ENCODE data around the gene ACSS2.
"Not testable (repeated sequence)": the region's sequence is repeated elsewhere in the genome, so short reads cannot be mapped to it uniquely, and the experiment has no call there.

The ACSS2 gene

DNA sequence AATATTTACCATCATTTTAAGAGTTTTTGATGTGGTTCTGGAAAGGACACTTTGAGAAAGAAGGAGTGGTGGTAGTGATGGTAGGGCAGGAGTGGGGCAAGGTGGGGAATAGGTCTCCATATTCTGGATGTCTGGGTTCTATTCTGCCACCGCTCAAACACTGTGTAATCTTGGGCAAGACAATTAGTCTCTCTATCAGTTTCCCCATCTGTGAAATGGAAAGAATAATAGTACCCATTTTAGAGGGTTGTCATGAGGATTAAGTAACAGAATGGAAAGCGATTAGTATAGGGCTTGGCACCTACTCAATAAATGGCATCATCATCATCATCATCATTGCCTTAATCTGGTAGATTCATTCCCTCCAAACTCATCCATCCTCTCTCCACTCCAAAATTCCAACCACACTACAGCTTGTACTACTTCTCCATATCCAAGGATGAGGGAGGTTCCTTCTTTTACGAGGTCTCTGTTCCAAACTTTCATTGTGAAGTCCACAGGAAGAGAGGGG lies 2.8 kb upstream of the ACSS2 start:
- DNase-seq (ENCODE audit: extremely low read depth in 1 of 2, low read depth in 1 of 2) = no peak

DNA sequence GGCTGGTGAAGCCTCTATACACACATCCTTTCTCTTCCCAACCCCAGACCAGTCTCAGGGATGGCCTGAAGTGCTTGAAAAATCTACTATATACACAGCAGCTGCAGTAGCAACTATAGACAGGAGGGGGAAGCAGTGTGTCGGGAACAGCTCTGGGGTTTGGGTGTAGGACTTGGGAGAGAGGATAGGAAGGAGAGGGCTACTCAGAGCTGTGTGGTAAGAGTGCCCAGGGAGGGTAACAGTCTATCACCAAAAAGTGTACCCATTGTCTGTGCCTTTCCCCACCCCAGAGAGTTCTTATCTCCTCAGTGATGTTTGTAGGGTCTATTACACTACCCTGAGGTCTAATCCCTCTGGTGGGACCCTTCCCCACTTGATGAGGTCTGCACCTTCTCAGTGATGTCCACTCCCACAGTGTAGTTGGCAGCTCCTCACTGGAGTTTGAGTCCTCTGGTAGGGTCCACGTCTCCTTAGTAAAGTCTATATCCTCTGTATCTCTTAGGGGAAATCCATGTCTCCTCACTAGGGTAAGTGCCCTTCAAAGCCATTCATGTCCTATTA lies 2.2 kb upstream of the ACSS2 start:
- no peak for DNase-seq (ENCODE audit: extremely low read depth in 1 of 2, low read depth in 1 of 2)

DNA sequence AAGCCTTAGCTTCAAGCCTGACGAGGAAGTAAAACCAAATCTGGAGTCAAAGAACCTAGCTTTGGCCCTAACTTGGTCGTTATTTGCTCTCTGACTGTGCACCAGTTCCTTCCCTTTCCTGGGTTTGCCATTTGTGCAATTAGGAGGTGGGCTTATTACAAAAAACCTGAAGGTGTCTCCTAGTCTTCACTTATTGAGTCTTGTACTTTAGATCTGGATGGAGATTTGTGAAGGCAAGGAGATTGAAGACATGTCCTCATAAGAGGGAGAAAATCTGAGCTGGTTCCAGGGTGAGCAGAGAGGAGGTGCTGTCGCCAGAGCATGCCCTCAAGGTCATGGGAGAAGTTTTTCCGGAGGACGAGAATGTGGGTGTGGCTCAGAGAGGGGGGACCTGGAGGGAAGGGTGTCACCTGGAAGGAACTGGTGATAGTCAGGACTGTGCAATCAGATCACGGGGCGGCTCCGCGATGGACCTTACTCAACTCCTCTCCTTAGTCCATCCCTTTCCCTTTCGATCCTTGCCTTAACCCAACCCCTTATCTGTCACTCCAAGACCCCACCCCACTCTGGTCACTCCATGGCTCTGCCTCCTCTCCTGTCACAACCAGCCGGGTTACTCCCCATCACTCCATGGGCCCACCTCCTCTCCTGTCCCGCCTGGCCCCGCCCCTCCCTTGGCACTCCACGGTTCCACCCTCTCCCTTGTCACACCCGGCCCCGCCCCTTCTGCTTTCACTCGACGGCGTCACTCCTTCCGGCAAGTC lies 588 bp upstream of the ACSS2 start:
- no peak for DNase-seq (ENCODE audit: extremely low read depth in 1 of 2, low read depth in 1 of 2)

DNA sequence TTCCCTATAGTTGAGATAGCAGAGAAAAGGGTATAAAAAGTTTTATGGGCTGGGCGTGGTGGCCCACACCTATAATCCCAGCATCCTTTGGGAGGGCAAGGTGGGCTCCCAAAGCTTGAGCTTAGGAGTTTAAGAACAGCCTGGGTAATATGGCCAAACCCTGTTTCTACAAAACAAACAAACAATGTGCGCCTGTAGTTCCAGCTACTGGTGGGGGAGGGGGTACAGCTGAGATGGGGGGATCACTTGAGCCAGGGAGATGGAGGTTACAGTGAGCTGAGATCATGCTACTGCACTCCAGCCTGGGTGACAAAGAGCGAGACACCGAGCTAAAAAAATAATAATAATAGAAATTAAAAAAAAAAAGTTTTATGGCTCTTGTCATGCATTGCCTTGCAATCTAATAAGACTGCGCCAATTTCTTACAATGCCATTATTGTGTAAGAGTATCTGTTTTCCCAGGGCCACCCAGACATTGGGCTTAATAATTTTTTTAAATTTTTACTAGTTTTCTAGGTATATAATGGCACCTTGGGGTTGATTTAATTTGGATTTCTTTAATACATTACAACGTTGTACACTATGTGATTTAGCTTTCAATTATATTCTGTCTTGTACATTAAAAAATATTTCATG lies 3.9 kb downstream of the ACSS2 start:
- DNase-seq (ENCODE audit: extremely low read depth in 1 of 2, low read depth in 1 of 2) = no peak

DNA sequence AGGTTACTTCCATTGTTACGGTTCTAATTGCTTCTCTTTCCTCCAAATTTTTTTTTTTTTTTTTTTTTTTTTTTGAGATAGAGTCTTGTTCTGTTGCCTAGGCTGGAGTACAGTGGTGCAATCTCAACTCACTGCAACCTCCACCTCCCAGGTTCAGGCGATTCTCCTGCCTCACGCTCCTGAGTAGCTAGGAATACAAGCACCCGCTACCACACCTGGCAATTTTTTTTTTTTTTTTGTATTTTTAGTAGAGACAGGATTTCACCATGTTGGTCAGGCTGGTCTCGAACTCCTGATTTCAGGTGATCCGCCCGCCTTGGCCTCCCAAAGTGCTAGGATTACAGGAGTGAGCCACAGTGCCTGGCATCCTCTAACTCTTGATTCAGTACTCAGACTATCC lies 4.6 kb downstream of the ACSS2 start:
- DNase-seq (ENCODE audit: extremely low read depth in 1 of 2, low read depth in 1 of 2) = not testable (repeated sequence)

DNA sequence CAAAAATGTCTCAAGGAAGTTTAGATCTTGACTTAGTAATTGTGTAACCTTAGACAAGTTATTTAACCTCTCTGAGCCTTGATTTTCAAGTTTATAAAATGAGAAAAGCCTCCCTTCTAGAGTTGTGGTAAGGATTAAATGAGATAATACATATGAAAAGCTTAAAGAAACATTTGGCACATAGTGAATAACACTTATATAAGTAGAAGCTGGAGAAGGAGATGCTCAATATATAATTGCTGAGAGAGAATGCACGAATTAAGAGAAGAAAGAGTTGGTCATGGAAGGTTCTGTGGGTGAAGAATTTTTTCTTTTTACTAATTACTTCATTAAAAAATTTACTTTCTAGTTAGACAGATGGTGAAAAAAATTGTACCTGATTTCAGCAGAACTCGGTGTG lies 5.3 kb downstream of the ACSS2 start:
- DNase-seq (ENCODE audit: extremely low read depth in 1 of 2, low read depth in 1 of 2) = no peak

DNA sequence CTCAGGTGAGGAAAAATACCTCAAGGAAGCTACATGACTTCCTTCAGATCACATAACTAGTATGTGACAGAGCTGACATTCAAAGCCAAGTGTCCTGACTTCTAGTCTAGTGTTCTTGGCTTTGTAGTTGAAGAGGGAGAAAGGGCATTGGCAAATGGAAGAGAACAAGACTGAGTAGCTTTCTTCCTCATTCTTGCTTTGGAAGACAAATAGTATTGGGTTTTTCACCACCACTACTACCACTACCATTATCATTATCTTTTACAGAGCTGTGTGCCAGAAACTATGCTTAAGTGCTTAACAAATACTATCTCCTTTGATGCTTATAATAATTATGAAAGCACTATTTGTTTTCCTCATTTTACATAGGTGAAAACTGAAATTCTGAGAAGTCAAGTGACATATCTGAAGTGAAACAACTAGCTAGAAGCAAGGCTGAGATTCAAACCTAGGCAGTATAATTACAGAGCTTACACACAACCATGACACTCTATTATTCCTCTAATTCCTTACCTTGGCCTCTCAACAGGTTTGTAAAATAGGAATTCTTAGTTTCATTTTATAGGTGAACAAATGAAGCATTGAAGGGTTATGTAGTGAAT lies 6.8 kb downstream of the ACSS2 start:
- no peak for DNase-seq (ENCODE audit: extremely low read depth in 1 of 2, low read depth in 1 of 2)

DNA sequence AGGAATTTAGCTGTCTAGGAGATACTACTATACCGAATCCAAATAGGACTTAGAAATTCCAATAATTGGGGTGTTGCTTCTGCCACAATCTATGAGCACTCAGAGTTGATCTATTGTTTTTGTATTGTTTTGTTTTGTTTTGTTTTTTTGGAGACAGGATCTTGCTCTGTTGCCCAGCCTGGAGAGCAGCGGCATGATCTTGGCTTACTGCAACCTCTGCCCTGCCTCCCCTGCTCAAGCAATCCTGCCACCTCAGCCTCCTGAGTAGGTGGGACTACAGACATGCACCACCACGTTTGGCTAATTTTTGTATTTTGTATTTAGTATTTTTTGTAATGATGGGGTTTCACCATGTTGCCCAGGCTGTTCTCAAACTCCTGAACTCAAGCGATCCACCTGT lies 7.4 kb downstream of the ACSS2 start:
- DNase-seq (ENCODE audit: extremely low read depth in 1 of 2, low read depth in 1 of 2) = no peak

DNA sequence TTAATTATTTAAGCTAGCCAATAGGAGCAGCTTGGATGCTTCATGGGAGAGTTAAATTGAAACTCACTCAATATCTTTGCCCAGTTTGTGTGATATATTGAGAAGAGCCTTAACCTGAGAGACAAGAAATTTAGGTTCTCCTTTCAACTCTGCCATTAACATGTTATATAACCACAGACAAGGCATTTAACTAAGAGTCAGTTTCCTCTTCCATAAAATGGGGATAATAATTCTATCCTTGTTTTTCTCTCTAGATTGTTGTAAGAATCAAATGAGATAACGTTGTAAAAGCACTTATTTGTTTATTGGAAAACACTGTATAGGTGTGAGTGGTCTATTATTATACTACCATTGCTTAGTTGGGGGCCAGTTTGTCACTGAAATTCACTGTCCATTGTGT lies 7.8 kb downstream of the ACSS2 start:
- no peak for DNase-seq (ENCODE audit: extremely low read depth in 1 of 2, low read depth in 1 of 2)

DNA sequence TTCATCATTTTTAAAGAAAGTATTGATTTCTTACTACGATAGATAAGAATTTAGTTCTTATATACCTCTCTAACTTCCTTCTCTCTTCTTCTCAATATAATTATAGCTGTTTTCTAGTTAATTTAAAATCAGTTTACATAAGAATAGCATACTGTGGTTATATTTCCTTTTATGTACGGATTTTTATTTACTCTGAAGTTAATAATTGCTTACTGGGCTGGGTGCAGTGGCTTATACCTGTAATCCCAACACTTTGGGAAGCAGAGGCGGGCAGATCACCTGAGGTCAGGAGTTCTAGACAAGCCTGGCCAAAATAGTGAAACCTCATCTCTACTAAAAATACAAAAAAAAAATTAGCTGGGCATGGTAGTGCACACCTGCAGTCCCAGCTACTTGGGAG lies 9.7 kb downstream of the ACSS2 start:
- no peak for DNase-seq (ENCODE audit: extremely low read depth in 1 of 2, low read depth in 1 of 2)

DNA sequence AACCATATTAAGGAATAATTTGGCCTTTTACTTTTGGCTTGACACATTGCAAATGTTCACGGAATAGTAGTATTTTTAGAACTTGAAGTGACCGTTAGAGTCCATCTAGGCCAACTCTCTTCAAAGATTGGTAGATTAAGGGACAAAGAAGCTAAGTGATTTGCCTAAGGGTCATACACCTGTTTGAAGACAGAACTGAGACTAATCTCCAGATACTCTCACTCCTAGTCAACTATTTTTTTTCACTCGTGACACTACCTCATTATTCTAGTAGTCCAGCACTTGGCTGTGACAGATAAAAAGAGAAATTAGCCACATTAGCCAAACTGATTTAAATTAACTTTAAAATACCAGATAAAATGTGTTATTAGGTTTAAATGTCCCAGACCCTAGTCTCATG lies 10.6 kb downstream of the ACSS2 start:
- no peak for DNase-seq (ENCODE audit: extremely low read depth in 1 of 2, low read depth in 1 of 2)

DNA sequence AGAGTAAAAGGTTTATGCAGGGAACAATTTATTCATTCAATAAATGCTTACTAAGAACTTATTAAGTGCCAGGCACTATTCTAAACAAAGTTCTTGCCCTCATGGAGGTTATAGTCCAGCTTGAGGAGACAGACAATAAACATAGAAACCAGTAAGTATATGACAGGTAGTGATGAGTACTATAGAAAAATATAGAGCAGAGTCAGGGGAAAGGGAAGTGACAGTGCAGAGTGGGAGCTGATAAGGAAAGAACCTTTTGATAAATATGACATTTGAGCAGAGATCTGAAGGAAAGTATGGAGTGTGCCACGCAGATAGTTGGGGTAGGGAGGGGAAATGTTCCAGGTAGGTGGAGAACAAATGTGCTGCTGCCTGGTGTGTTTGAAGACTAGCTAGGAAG lies 12.1 kb downstream of the ACSS2 start:
- DNase-seq (ENCODE audit: extremely low read depth in 1 of 2, low read depth in 1 of 2) = no peak

DNA sequence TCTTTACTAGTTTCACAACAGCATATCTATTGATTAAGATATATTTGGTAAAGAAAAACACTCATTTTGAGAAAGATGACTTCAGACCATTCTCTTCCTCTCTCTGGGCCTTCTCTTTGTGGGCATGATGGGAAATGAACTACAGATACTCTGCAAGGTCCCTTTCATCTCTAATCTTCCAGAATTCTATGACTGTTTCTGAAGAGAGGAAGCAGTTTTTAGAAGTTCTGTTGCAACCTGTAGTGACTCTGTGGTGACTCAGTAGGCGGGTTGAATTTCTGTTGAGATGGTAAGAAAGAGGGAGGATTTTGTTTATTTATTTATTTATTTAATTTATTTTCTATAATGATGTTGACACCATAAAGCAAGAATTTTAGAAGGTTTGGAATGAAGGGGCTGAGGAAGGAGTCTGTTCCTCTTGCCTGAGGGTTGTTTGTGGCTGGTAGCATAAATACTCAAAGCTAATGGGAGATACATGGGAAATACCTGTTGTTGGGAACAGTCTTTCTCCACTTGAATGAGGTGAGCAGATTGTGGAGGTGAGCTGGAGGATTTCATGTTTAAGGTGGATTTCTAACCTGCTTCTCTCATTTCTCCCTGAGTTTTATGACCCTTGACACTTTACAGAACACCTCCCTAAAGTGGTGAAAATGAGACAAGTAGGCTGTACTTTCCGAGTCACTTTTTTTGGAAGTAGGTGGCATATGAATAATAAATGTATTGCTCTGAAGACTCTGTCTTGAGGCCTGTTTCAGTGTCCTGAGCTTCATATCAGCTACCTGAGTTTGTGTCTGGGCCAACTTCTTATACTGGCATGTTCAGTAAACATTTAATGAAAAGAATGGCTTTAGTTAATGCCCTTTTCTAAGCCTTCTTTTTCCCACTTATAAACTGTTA lies 15.0 kb downstream of the ACSS2 start:
- DNase-seq (ENCODE audit: extremely low read depth in 1 of 2, low read depth in 1 of 2) = no peak

DNA sequence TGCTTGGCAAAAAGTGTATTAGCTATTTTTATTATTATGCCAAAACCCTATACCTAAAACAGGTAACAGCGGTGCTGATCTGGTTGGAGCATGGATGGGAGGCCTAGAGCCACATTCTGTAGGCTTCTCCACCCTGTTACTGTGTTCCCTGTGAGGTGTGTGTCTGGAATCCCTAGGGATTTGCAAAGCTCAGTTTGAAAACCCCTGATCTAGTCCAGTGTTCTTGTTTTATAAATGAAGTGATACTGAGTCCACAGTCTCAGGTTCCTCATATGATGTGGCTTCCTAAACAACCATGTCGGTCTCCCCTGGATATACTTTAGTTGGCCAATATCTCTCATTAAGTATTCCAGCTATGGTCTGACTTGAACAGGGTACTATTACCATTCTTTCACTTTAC lies 16.3 kb downstream of the ACSS2 start:
- DNase-seq (ENCODE audit: extremely low read depth in 1 of 2, low read depth in 1 of 2) = no peak

DNA sequence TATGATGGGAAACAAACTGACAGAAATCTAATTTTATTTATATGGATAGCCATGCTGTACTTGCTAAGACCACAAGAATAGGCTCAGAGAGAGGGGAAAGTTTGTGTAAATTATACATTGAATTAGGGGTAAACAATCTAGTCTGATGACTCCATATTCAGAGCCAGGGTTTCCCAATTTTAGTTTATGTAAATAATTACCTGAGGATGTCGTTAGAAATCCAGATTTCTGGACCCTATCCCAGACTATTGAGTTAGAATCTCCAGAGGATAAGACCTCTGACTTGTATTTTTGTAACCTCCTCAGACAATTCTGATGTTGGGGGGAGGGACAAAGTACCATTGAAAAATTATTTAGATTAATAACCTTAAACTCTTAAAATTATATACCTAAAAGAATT lies 18.3 kb downstream of the ACSS2 start:
- DNase-seq (ENCODE audit: extremely low read depth in 1 of 2, low read depth in 1 of 2) = no peak

DNA sequence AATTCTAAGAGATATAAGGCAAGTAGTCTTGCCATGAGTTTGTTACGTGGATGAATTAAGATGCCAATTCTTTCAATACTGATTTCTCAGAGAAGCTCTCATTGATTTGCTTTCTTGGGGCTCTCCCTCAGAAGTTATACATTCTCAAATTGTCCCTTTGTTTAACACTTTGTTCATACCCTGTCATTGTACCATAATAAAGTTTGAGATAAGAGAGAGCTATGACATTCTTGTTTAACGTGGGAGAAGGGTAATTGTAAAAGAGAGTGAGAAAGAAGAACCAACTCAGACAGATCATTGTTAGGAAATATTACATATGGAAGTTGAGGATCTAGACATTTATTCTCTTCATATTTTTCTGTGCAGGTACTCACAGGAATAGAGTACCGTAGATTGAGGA lies 19.1 kb downstream of the ACSS2 start:
- no peak for DNase-seq (ENCODE audit: extremely low read depth in 1 of 2, low read depth in 1 of 2)

DNA sequence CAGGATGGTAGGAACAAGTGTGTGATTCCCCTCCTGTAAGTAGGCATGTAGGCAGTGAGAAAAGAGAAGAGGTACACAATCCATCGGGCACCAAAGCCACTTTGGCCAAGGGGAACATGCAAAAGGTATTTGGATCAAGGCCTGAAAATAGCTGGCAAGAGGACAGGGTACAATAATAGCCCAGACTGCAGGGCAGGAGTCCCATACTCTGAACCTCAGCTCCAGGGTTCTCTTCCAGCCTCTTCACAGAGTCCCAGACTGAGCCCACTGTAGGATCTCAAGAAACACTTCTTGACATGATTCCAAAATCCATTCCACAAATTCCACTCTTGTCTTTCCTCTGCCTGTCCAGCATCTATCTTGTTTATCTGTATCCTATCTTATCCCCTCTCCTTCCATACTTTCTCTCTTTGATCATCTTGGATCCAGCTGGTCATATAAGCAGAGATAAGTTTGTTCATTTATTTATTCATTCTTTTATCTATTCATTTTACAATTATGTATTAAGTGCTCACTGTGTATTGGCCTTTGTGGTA lies 19.7 kb downstream of the ACSS2 start:
- DNase-seq (ENCODE audit: extremely low read depth in 1 of 2, low read depth in 1 of 2) = no peak

DNA sequence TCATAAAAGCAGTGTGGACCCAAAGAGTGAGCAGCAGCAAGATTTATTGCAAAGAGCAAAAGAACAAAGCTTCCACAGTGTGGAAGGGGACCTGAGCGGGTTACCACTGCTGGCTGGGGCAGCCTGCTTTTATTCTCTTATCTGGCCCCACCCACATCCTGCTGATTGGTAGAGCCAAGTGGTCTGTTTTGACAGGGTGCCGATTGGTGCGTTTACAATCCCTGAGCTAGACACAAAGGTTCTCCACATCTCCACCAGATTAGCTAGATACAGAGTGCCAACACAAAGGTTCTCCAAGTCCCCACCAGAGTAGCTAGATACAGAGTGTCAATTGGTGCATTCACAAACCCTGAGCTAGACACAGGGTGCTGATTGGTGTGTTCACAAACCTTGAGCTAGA lies 21.7 kb downstream of the ACSS2 start:
- DNase-seq (ENCODE audit: extremely low read depth in 1 of 2, low read depth in 1 of 2) = not testable (repeated sequence)

DNA sequence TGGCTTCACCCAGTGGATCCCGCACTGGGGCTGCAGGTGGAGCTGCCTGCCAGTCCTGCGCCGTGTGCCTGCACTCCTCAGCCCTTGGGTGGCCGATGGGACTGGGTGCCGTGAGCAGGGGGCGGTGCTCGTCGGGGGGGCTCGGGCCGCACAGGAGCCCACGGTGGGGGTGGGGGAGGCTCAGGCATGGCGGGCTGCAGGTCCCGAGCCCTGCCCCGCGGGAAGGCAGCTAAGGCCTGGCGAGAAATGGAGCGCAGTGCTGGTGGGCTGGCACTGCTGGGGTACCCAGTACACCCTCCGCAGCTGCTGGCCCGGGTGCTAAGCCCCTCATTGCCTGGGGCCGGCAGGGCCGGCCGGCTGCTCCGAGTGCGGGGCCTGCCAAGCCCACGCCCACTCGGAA lies 22.3 kb downstream of the ACSS2 start:
- not testable (repeated sequence) for DNase-seq (ENCODE audit: extremely low read depth in 1 of 2, low read depth in 1 of 2)

DNA sequence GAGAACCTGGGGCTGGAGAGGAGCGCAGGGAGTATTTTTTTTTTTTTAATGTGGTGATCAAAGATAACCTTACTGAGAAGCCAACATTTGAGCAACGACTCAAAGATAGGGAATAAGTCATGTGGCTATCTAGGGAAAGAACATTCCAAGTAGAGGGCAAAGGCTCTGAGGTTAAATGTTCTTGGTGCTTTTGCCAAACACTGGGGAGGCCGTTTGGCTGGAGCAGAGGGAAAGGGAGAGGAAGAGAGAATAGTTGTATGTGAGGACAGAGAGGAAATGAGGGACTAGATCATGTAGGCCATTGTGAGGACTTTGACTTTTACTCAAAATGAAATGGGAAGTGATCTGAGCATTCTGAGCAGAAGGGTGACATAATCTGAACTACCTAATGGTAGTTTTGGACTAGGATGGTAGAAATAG lies 27.8 kb downstream of the ACSS2 start:
- no peak for DNase-seq (ENCODE audit: extremely low read depth in 1 of 2, low read depth in 1 of 2)
